GM19043 (cell line): ENCODE data around the gene RTN4R.

Experiments
- ATAC-seq: cut with Tn5 transposase; IDR thresholded peaks from one replicate; pipeline ENCODE4 v1.9.1; 2021; ENCODE audit warnings: low read depth; ENCODE audit not compliant: unreplicated experiment

Gene RTN4R

DNA sequence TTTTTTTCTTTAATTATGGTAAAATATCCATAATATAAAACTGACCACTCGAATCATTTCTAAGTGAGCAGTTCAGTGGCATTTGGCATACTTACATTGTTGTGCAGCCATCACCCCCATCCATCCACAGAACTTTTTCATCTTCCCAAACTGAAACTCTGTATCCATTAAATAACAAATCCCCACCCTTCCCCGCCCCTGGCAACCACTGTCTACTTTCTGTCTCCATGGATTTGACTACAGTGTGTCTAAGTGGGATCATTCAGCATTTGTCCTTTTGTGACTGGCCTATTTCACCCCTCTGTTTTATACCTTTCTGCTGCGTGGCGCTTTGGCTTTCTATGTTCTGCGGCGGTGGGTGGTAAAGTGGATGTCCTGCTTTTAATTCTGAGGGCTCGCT is 49.1 kb downstream of the RTN4R start:
- ATAC-seq: no peak

DNA sequence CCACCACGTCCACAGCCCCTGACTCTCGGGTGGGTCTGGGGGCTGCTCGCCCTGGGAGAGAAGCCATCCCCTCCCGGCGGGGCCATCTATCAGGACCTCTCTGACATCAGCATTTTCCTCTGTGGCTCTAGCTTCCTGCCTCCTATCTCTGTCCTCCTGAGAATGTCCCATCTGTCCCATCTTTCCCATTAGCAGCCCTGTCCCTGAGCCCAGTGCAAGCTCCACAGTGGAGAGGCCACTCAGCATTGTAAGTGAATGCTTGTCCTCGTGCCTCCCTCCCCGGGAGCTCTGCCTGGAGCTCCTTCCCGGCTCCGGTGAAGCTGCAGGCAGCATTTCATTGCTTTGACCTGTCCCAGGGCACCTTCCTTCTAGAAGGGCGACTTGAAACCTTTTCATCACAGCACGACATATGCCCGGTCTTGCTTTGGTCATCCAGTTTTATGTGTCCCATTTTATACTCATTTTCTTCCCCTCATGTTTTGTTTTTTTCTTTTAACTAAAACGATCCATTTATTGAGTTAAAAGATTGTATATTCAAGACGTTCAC is 49.7 kb downstream of the RTN4R start:
- no peak for ATAC-seq

DNA sequence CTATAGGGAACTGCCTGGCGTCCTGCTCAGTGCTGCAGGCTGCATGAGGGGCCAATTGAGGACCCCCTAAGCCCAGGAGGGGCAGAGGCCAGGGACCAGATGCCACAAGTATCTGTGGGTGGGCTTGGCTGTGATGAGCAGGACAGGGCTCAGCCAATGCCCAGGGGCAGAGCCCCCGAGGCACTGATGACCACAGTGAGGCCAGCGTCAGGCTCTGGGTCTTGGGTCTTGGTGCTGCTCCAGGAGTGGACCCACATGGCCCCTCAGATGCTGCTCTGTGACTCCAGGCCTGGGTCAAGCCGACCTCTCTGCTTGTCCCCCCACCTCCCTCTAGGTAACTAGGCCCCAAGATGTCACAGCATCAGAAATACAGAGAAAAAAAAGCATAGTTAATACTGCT is 50.6 kb downstream of the RTN4R start:
- no peak for ATAC-seq

DNA sequence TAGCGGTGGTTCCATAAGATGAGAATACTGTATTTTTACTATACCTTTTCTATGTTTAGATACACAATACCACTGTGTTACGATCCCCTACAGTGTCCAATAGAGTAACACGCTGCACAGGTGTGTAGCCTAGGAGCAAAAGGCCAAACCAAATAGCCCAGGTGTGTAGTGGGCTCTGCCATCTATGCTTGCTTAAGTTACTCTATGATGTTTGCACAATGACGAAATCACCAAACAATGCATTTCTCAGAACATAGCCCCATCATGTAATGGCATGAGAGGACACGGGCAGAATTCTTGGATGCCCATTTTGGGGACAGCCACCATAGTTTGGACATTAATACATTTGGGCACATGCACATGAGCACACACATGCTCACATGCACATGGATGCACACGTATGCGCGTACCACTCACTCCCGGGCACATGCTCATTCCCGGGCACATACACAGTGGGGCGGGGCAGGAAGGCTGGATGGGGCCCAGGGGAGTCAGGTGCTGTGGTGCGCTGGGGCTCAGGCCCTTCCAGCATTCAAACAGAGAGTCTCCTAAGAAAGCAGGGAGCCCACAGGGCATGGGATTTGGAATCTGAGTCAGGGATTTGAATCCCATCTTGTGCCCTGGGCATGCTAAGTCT is 51.1 kb downstream of the RTN4R start:
- ATAC-seq: no peak

DNA sequence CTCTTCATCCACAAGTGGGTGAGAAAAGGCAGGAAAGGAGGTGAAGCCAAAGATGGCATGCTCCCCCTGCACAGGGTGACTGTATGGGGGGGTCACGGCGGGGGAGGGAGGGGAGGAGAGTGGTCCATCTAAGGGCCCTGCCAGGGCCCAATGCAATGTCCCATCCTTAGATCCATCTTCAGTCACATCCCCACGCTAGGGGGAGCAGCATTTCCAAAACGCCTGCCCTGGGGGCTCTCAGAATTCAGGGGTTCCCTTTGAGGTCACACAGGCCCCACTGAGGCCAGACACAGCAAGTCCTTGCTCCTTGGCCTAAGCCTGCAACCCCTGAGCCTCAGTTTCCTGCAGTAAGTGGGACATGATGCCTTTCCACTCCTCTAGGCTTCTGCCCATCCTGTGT is 52.4 kb downstream of the RTN4R start:
- no peak for ATAC-seq

DNA sequence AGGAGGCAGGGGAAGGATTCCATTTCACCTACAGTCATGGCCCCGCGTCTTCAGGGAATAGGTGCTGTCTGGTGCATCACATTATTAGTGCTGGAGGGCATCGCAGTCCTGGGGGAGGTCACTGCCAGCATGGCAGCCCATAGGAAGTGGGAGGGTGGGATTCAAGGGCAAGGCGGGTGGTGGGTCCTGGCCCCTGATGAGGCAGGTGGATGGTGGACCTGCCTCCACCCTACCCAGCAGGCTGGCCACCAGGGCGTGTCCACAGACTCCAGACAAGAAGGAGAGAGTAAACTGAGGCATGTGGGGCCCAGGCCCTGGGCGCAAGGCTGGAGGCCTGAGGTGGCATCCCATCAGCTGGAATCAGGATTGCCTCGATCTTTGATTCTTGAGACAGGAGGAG is 53.3 kb downstream of the RTN4R start:
- ATAC-seq: no peak

DNA sequence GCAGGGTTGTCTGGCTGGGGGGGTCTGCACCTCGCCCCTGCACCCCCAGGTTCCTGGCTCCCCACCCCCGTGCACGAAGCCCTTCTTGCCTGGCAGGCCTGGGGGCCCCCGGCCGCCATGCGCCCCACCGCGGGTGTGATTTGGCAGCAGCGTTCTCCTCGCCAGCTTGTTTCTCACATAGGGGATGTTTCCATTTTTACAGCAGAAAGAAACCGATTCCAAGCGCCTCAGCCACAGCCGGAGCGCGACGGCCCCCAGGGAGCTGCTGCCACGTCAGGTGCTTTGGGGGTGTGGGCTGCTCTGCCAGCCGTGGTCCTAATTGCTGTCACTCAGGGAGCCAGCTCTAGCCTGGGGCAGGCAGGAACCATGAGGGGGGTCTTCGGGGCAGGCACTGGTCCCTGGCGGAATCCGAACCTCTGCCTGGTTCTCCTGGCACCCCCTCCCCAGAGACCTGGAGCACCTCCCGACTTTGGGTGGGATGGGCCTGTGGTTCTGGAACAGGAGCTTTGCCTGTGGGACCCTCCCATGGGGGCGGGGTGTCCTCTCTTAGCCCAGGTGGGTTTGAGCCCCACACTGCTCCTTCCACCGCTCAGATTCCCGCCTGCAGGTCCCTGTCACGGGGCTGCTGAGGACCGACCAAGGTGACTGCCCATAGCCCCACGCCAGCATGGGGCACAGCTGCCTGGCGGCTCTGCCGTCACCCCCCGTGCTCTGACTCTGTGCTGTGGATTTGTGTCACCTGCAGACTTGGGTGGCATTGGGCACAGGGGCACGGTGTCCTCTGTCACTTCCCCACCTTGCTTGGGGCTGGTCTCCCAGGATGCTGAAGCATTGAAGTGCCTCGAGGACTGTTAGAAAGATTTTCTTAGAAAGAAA is 54.0 kb downstream of the RTN4R start:
- ATAC-seq: no peak

DNA sequence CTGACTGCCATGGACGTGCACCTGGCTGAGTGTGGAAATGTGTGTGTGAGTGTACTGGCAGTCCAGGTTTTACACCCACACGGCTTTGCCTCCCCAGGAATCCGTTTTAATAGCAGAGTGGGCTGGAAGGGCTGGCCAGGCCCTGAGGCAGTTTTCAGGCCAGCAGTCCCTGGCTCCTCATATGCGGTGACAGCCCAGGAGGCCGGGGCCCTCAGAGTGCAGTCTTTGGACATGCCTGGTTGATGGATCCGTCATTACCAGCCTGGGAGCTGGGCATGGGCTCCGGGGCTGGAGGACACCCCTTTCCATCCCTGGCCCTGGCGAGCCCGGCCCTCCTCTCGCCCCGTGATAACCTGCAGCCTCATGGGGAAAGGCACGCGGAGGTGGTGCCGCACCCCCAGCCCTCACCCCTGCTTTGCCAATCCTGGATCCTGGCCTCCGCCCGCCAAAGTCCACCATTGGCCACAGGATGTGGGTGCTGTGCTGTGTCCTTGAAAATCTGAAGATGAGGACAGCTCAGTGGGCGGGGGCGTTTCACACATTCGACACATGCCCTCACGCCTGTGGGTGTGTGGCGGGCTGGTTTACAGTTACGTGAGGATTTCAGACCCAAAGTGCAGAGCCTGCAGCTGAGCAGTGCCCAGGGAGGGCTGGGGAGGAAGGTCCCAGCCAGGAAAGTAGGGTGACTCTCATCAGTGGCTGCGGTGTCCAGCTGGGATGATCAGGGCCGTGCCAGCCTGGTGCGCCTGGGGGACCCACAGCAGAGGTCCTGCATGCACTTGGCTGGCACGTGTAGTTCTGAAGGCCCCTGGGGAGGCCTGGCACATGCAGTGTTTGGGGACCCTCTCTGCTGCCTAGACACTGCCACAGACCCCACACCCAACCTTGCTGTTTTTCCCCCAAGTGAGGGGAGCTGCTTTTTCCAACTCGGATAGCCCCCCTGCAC is 55.1 kb downstream of the RTN4R start:
- no peak for ATAC-seq

DNA sequence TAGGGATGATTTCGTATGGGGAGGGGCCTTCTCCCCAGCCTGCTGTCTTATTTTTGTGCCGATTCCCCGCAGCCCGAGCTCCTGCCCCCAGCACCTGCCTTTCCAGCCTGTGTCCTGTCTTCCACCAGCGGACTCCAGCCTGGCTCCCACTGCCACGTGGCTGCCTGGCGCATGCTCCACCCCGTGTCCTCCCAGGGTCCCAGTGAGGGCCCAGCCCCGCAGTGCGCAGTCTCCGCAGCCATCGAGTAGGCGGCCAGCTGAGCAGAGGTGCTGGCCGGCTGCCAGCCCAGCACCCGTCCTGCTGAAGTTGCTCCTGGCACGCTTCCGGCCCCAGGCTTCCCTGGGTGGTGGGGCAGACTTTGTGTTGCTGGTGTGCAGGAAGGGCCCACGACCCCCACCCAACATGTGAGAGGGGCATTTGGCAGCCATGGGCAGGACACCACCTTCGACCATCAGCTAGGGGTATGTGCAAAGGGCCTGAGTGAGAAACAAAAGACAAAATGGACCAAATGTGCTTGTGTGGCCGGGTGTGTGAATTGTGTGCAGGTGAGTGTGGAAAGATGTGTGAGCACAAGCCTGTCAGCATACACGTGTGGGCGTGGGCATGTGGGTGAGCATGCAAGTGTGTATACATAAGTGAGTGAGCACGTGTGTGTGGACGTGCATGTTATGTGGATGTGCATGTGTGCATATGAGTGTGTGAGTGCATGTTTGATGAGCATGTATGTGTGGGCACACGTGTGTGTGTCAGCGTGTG is 55.9 kb downstream of the RTN4R start:
- ATAC-seq: no peak

DNA sequence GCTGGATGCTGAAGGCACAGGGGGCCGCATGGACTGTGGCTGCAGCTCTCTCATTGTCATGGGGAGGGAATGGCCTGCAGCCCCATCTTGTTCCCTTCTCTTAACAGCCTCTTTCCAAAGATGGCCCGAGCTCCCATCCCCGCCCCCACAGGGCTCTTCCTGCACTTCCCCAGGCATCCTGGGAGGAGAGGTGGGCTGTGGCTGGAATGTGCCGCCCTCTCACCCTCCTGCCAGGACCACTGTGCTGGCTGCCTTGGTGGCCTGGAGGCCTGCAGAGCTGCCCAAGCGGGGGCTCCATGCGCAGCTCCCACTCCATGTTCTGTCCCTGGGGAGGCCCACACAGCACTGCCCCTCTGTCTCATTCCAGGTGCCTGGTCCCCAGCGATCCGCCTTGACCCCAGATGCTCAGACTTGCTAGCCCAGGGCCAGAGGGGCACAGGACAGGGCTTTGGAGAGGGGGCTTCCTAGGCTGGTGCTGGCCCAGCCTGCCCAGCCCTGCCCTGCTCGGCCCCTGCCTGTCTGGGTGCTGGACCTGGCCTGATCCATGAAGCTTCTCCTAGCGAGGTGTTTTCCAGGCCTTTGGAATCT is 56.6 kb downstream of the RTN4R start:
- no peak for ATAC-seq

DNA sequence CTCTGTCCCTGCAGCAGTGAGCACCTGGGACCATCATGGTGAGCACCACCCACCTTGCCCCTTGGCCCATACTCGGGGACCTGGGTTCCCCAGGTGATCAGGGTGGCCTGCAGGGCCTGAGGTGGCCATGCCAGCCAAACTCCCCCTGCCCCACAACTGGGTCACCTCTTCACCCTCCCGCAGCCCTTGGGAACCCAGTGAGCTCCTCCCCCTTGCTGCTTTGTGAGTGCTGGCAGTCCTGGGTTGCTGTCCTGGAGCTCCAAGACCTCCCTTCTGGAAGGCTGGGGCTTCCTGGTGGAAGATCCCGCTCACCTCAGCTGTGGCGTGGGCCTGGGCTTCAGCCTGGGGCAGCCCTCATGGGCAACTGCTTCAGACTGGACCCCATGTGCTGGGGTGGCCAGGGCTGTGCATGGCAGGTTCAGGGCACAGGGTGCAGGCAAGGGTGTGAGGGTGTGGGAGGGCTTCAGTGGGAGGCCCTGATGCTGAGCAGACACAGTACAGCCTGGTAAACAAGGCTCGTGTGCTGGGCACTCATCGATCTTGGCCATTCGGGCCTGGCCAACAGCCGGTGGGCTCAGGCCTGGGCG is 57.6 kb downstream of the RTN4R start:
- no peak for ATAC-seq

DNA sequence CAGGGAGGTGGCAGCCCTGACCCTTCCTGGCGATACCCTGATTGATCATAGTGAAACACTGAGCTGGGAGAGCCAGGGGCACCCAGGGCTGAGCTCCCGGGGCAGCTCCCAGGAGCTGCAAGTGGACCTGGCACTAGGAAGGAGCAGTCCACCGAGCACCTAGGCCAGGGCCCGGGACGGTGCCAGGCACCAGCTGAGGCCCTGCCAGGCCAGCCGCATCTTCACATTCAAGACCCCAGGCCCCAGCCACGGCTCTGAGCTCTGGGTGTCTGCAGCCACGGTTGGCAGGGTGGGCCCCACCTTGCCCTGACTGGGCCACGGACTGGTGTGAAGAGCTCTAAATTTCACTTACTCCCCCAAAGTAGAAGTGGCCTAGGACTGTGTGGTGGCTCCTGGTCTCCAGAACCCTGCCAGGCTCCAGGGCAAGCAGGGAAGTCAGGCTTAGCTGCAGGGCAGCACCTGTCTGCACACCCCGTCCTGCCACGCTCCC is 58.3 kb downstream of the RTN4R start:
- ATAC-seq: no peak

DNA sequence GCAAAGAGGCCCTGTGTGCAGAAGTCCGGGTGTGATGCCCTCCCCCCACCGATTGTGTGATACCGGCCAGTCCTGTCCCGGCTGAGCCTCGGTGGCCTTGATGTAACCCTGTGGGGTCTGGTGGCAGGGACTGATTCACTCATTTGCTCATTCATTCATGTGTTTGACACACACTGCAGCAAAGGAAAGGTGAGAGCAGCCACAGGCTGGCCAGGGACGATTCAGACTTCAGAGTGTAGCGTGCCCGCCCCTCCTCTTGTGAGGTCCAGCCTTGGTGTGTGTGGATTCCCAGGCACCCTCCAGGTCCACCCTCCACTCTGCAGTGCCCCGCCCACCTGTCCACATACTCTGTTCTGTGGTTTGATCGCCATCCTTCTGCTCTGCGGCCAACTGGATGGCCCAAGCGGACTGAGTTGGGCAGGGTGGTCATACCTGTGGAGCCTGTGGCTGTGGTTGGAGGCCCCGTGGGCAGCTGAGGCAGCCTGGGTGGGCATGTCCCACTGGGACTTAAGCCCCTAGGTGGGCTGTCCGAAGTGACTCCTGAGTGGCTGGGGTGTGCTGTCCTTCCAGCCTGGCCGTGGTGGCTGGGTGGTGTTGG is 59.3 kb downstream of the RTN4R start:
- ATAC-seq: no peak

DNA sequence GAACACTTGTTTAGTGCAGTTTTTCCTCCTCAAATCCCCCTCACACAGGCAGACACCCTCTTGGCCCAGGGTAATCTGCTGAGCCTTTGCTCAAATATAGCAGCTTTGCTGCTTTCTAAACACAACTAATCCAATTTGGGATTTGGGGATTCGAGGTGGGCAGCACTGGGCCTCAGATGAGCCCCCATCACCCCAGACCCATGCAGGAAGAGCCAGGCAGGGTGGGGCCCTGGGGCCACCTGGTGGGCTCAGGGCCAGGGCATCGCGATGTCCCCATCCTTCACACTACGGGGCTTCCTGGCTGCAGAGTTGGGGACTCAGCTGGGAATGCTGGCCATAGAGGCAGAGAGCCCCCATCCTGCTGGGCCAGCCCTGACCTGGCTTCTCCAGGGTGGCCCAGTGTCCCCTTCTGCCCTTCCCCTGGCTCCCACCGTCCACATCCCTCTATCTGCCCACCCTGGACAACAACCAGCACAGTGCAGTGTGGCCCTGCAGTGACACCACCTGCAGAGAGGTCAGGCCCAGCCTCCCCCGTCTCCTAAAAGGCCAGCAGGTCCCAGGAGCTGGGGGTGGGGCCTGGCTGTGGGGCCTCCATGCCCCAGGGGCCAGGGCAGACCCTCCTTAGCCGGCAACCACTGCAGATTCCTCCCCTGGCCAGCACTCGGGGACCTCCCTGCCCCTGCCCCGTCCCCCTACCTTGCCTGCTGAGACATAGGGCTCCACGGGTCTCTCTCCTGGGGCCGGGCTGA is 60.7 kb downstream of the RTN4R start:
- ATAC-seq: no peak

DNA sequence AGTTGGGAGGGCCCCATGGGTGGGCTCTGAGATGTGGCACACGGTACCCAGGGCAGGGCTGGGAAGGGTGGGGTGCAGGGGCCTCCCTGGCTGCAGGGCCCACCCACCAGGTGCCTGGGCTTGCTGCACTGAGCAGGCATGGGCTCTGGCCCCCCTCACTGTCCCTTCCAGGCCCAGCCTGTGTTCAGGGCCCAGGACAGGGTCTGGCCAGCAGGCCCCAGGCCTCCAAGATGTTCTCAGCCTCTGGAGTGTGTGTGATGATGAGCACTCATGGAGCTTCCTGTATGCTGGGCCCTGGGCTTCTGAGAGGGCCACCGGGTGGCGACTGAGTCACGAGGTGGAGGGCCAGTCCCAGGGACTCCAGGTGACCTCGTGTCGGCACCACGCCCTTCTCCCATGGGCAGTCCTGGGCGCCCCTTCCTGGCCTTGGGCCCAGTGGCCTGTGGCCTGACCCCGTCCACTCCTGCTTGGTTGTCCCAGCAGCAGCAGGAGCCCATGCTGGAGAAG is 61.4 kb downstream of the RTN4R start:
- no peak for ATAC-seq

DNA sequence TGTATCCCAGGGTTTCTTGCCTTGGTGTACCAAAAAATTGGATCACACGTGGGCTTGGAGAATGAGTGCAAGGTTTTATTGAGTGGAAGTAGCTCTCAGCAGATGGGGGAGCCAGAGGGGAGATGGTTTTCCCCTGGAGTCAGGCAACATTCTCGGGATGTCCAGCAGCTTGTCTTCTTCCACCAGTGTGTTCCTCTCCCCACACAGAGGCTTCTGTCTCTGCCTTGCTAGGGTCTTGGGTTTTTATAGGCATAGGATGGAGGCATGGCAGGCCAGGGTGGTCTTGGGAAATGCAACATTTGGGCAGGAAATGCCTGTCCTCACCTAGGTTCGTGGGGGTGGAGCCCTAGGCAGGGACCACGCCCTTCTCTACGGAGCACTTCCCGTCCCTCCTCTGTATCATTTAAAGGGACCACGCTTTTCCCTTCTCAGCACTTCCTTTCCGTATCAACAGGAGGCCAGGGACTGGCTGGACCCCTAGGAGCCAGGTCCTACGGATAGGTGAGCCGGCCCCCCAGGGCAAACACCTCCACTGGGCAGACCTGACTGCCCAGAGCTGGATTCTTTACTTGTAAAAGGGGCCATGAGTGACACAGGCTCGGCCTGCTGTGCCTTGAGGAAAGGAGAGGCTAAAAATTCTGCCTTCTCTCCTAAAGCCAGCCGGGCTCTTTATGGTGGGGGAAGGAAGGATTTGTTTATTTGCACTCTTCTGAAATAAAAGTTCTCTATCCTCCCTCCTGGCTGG is 62.0 kb downstream of the RTN4R start:
- peak; percentile 85 for ATAC-seq

DNA sequence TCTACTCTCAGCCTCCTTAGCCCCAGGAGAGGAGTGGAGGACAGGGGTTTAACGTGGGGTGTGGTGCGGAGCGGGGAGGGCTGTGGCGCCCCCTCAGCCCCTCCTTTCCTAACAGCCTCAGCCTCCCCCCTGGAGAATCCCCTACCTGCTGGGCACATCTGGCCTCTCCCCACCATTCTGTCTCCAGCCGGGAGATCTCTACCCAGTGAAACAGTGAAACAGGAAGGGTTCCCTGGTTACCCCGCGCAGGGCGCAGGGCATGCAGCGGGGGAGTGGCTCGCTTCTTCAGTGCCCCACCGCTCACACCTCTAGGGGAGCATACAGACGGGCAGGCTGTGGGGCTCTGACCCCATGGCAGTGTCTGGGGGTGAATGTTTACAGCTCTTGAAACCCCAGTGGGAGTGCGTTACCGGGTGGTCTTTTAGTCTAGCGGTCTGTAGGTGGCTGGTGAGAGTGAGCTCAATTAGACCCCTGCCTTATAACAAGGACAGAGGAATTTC is 62.6 kb downstream of the RTN4R start:
- no peak for ATAC-seq
